Spleen (tissue), 11 donors: ENCODE measurements around the gene CDIP1. TPM values are rescaled to one million over a fixed set of nuclear protein-coding genes. Genes with fewer than 3 reads are reported as not detected.

Experiments used
- DNase-seq: peaks from one replicate; pipeline ENCODE4 v3.0.0-alpha.2; 2020
- H3K27ac ChIP-seq, 8 donors: fragments of 200-600 bp; sonication (generic) in 7 of 8; 1 replicate in 4 of 8; 2 replicates in 4 of 8; pipeline versions ENCODE4 v1.5.0 to v1.8.0; 2016 to 2021; ENCODE audit warnings: inconsistent platforms in 4 of 8, mild to moderate bottlenecking in 4 of 8, moderate library complexity in 1 of 8
- H3K27me3 ChIP-seq, 7 donors: fragments of 200-600 bp; sonication (generic) in 6 of 7; replicated peaks in 1 of 7; 1 replicate in 4 of 7; 2 replicates in 3 of 7; pipeline versions ENCODE4 v1.5.0 to v1.8.0; 2016 to 2021; ENCODE audit warnings: inconsistent platforms in 3 of 7, mild to moderate bottlenecking in 1 of 7
- H3K36me3 ChIP-seq, 6 donors: fragments of 200-600 bp; sonication (generic) in 5 of 6; 1 replicate in 4 of 6; 2 replicates in 2 of 6; pipeline versions ENCODE4 v1.5.0 to v1.8.0; 2016 to 2021; ENCODE audit warnings: inconsistent platforms in 2 of 6
- H3K4me1 ChIP-seq, 6 donors: fragments of 200-600 bp; sonication (generic) in 5 of 6; 1 replicate in 3 of 6; 2 replicates in 3 of 6; pipeline versions ENCODE4 v1.5.0 to v1.8.0; 2016 to 2021; ENCODE audit warnings: inconsistent platforms in 3 of 6
- H3K4me3 ChIP-seq, 8 donors: fragments of 200-600 bp; sonication (generic) in 7 of 8; 1 replicate in 4 of 8; 2 replicates in 4 of 8; pipeline versions ENCODE4 v1.5.0 to v1.8.0; 2016 to 2021; ENCODE audit warnings: inconsistent platforms in 4 of 8, mild to moderate bottlenecking in 4 of 8, moderate library complexity in 2 of 8
- H3K9me3 ChIP-seq, 8 donors: fragments of 200-600 bp; sonication (generic) in 7 of 8; 1 replicate in 4 of 8; 2 replicates in 4 of 8; pipeline versions ENCODE4 v1.5.0 to v1.8.0; 2016 to 2021; ENCODE audit warnings: inconsistent platforms in 4 of 8
- CTCF ChIP-seq, 11 experiments: fragments of 200-600 bp in 7 of 11; fragments of 450-650 bp in 4 of 11; sonication (generic) in 4 of 11; IDR thresholded peaks in 8 of 11; conservative IDR thresholded peaks in 3 of 11; 1 replicate in 7 of 11; 2 replicates in 4 of 11; pipeline versions ENCODE4 v1.4.0 to v1.8.0; 2016 to 2021; ENCODE audit warnings: antibody characterized with exemption in 11 of 11, inconsistent platforms in 4 of 11, mild to moderate bottlenecking in 1 of 11
- POLR2A ChIP-seq, 3 donors: fragments of 450-650 bp; IDR thresholded peaks; one replicate each; pipeline ENCODE4 v1.5.1; 2017; ENCODE audit warnings: antibody characterized with exemption in 3 of 3, mild to moderate bottlenecking in 1 of 3
- POLR2AphosphoS5 ChIP-seq, 3 donors: sonication (generic); formaldehyde crosslinking; IDR thresholded peaks; one replicate each; pipeline ENCODE4 v1.5.1; 2017; ENCODE audit warnings: antibody characterized with exemption in 3 of 3
- WGBS, 5 donors: extraction: QIAGEN DNeasy Blood & Tissue Kit in 3 of 5; methylation state at CpG; one replicate each; pipeline versions ENCODE4 v1.1.5 to v1.1.7; 2013 to 2018; 5-methylcytosine and 5-hydroxymethylcytosine counted together
- intact Hi-C: fragments of 100-400 bp; cut with DNase I; formaldehyde crosslinking; loops from one replicate; pipeline ENCODE4 v1.15.0; 2023; ENCODE audit warnings: low total_unique reads
- polyA plus RNA-seq, 3 donors: library from polyadenylated mRNA; stranded (reverse); fragments of 200-250 nt; gene quantifications; one replicate each; pipeline ENCODE4 v1.2.1, GENCODE V29; 2013
- total RNA-seq, 7 donors: library from RNA; depleted of rRNA in 3 of 7; stranded (reverse); fragments of >200 nt in 3 of 7; fragmentation: NEBNext Ultra II Directional in 4 of 7; extraction: Animal tissue kit (Norgen Biotek cat#: 25700) in 4 of 7; gene quantifications; one replicate each; pipeline versions ENCODE4 v1.1.0 to v1.2.1, GENCODE V29; 2016 to 2021
- donor health status: healthy with polysubstance abuse.
- donor health status: DM: no; HTN: no; CAD: no; lungs with moderate emphysema.
- donor health status: DM: no; HTN: no; CAD: no.
- donor health status: Bipolar disorder and iron deficiency.
- donor health status: healthy.
- donor health status: DM: no; HTN: no; CAD: no.
- donor health status: DM: yes; HTN: yes; CAD: no.

The CDIP1 gene
- total and polyA plus RNA-seq, 10 donors: 9.6 to 26.9 (median 19.2) TPM

- Histone ChIP-seq H3K4me3 (no peak overlapping the region), H3K4me1 (peaks cover 0 to 10% (median 7%) of the 10 kb centered on the region in 6 donors), H3K27me3 (no peaks in the 10 kb centered on the region), H3K36me3 (no peaks in the 10 kb centered on the region), H3K27ac (no peak overlapping the region), H3K9me3 (peaks cover 0 to 10% (median 4%) of the 10 kb centered on the region in 8 donors)
- DNase-seq: no peak
- 78 to 92% (median 82%) methylated on average over 8 of the region's 8 CpGs for WGBS, 5 donors
- no peak for TF ChIP-seq POLR2AphosphoS5 (IDR thresholded peaks at IDR 0.05)
- no peak for TF ChIP-seq CTCF (IDR thresholded peaks at IDR 0.05 in 8 of 11, conservative IDR thresholded peaks at IDR 0.05 in 3 of 11)
- no peak for TF ChIP-seq POLR2A (IDR thresholded peaks at IDR 0.05)
- intact Hi-C loops: no loop called here
These were observed 5.9 kb upstream of the CDIP1 start for GRCh38 chr16:4544473-4544872.

- intact Hi-C loops: no loop called here
- peaks cover 0 to 11% (median 0%) of the 10 kb centered on the region in 7 donors for H3K27me3 ChIP-seq
- no peak for DNase-seq
- peaks cover 0 to 37% (median 19%) of the 10 kb centered on the region in 6 donors for H3K4me1 ChIP-seq
- no peak for TF ChIP-seq POLR2AphosphoS5 (IDR thresholded peaks at IDR 0.05)
- no peak for TF ChIP-seq CTCF (IDR thresholded peaks at IDR 0.05 in 8 of 11, conservative IDR thresholded peaks at IDR 0.05 in 3 of 11)
- no peak for TF ChIP-seq POLR2A (IDR thresholded peaks at IDR 0.05)
- H3K27ac ChIP-seq: no peak overlapping the region
- WGBS, 5 donors: 91 to 100% (median 93%) methylated on average over 2 of the region's 2 CpGs
- no peak overlapping the region for H3K4me3 ChIP-seq
- no peaks in the 10 kb centered on the region for H3K36me3 ChIP-seq
- H3K9me3 ChIP-seq: peaks cover 0 to 17% (median 8%) of the 10 kb centered on the region in 8 donors
These were observed 1.2 kb upstream of the CDIP1 start for GRCh38 chr16:4539716-4540284.

GRCh38 chr16:4537376-4538343, 913 bp downstream of the CDIP1 start:
- peaks cover 0 to 45% (median 19%) of the 10 kb centered on the region in 6 donors for H3K4me1 ChIP-seq

More at GRCh38 chr16:4537376-4538343, 913 bp downstream of the CDIP1 start:
- Histone ChIP-seq H3K27me3 (peaks cover 0 to 11% (median 0%) of the 10 kb centered on the region in 7 donors), H3K4me3 (peak overlapping the region; percentile 61 to 93 (median 71)), H3K36me3 (peaks cover 0 to 2% (median 0%) of the 10 kb centered on the region in 6 donors), H3K9me3 (peaks cover 0 to 17% (median 8%) of the 10 kb centered on the region in 8 donors), H3K27ac (peak overlapping the region; percentile 76 to 97 (median 86))
- intact Hi-C loops: no loop called here
- WGBS, 5 donors: 18 to 26% (median 22%) methylated on average over 42 to 75 of the region's 75 CpGs
- peak; percentile 87 for DNase-seq
- no peak for TF ChIP-seq CTCF (IDR thresholded peaks at IDR 0.05 in 8 of 11, conservative IDR thresholded peaks at IDR 0.05 in 3 of 11)
- TF ChIP-seq POLR2AphosphoS5 (IDR thresholded peaks at IDR 0.05): peak in 2 of 3 donors; percentile 11 to 32
